ENCODE results near the gene BIRC7. TPM values are rescaled to one million over a fixed set of nuclear protein-coding genes. Genes with fewer than 3 reads are reported as not detected.

Gene BIRC7
- total RNA-seq, 4 donors from 2014 or later: 29.4 to 53.1 (median 42.2) TPM

DNA sequence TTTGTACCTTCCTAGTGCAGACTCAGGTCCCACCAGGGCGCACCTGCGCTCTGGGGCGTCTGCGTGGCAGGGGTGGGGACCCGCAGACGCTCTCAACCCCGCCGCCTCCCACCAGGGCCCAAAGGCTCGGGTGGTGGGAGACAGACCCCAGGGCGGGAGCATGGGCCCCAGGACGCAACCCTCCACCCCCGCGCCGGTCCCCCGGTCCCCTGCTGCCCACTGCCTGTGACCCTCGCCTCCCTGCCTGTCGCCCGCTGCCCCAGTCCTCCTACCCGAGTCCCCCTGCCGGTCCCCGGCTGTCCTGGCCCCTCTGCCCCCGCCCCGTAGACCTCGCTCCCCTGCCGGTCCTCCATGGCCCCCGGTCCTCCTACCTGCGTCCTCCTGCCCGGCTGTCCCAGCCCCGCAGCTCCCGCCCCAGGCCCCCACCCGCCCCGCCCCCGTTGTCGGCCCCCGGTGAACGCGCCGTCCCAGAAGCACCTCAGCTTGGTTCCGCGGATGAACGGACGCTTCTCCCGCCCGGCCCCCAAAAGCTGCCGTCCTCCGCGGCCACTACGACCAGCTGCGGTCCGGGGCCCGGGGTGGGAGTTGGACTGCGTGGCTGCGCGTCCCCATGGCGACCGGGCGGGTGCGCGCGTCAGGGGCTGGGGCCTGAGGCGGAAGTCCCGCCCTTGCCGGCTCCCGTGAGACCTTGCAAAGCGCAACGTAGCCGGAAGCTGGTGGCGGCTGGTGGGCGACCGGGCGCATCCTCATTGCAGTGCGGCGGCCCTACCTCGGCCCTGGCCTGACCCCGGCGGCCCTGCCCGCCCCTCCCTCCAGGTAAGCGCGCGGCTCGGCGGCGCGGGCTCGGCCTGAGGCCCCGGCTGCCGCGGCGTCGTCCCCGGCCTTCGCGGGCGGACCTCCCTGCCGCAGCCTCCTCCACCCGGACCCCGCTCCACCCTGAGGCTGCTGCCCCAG is 36.7 kb downstream of the BIRC7 start, which contains the start of gene ARFGAP1:
Gene ARFGAP1 (plus strand): TSS at position 709 of the 954 bp plus-strand sequence. CDS start 2,768 bp downstream, outside the sequence.
- peak; percentile 77 to 79 for DNase-seq (ENCODE audit: low spot score in 2 of 2)
- Histone ChIP-seq H3K4me3 (peak within 1 kb of the TSS; percentile 73 to 96 (median 86)), H3K4me1 (peaks cover 0 to 49% (median 21%) of the 10 kb centered on the region in 4 donors), H3K36me3 (peaks cover 0 to 21% (median 11%) of the 10 kb centered on the region in 3 donors), H3K27ac (peak within 1 kb of the TSS; percentile 10 to 86 (median 80)), H3K9me3 (no peaks in the 10 kb centered on the region), H3K27me3 (peaks cover 0 to 7% of the 10 kb centered on the region in 2 donors)
- WGBS, 2 donors: 1 to 10% methylated on average over 6 to 33 of the region's 97 CpGs
- peak in 1 of 2 donors; percentile 53 for TF ChIP-seq POLR2A (IDR thresholded peaks at IDR 0.05)
- TF ChIP-seq, protein P1, sequence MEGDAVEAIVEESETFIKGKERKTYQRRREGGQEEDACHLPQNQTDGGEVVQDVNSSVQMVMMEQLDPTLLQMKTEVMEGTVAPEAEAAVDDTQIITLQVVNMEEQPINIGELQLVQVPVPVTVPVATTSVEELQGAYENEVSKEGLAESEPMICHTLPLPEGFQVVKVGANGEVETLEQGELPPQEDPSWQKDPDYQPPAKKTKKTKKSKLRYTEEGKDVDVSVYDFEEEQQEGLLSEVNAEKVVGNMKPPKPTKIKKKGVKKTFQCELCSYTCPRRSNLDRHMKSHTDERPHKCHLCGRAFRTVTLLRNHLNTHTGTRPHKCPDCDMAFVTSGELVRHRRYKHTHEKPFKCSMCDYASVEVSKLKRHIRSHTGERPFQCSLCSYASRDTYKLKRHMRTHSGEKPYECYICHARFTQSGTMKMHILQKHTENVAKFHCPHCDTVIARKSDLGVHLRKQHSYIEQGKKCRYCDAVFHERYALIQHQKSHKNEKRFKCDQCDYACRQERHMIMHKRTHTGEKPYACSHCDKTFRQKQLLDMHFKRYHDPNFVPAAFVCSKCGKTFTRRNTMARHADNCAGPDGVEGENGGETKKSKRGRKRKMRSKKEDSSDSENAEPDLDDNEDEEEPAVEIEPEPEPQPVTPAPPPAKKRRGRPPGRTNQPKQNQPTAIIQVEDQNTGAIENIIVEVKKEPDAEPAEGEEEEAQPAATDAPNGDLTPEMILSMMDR (IDR thresholded peaks at IDR 0.05): no peak
- peak in 1 of 2 donors; percentile 78 for TF ChIP-seq EP300 (IDR thresholded peaks at IDR 0.05)

DNA sequence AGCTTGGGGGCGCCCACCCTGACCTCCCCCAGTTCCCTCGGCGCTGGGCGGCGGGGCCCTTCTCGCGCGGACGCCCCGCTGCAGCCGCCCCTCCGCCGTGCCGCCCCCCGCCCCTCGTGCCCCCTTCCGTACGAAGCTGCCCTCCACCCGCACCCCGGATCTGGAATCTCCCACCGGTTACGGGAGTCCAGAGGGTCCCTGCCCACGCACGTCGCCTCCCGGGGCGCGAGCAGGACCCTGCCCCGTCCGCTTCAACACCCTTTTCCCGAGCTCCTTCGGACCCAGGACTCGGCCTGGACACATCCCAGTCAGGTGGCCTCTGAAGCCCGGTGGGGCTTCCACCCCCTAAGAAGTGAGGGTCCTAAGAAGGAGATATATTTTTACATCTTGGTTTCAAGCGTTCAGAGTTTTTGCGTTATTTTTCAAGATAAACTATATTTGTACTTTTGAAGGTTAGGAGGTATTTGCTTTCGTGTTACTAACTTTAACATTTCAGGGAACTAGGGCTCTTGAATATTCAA is 37.4 kb downstream of the BIRC7 start:
- DNase-seq (ENCODE audit: low spot score in 2 of 2): no peak
- 0 to 1% methylated on average over 17 to 34 of the region's 37 CpGs for WGBS, 2 donors
- H3K4me1 ChIP-seq: peaks cover 0 to 49% (median 21%) of the 10 kb centered on the region in 4 donors
- H3K4me3 ChIP-seq: peak overlapping the region; percentile 73 to 96 (median 86)
- H3K9me3 ChIP-seq: no peaks in the 10 kb centered on the region
- H3K36me3 ChIP-seq: peaks cover 0 to 28% (median 11%) of the 10 kb centered on the region in 3 donors
- TF ChIP-seq POLR2A (IDR thresholded peaks at IDR 0.05): no peak
- no peak for TF ChIP-seq EP300 (IDR thresholded peaks at IDR 0.05)
- TF ChIP-seq, protein P1 (IDR thresholded peaks at IDR 0.05): no peak
- peak overlapping the region in 3 of 4 donors; percentile 73 to 86 (median 86) for H3K27ac ChIP-seq
- H3K27me3 ChIP-seq: no peaks in the 10 kb centered on the region

DNA sequence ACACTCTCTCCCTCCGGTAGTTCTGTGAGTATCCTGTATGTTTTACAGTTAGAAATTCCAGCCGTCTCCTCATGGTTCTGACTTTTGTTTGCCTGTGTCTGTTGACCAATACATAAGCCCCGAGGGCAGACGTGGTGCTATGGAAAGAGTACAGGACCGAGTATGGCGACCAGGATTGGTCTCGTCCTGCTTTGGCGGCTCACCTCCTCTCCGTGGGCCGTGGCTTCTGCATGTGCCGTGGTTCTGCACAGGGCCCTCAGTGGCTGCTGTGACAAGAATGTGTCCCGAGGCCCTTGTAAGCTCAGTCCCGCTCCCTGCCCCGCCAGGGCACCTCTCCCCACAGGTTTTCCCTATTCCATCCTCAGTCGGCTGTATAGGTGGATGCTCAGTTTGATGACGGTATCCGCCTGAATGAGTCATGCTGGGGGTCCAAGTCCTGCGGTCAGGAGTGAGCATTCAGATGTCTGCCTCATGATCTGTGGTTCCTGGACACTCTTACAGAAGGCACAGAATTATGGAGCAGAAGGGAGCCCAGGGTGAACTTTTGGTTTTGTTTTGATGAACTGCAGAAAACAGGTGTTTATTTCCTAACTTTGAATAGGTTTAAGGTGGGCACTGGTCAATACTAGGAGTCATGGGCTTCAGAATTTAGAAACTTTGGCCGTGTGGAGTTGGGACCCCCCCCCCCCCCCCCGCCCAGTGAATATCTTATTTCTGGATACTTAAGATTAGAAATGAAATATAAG is 38.1 kb downstream of the BIRC7 start:
- H3K4me1 ChIP-seq: peaks cover 0 to 43% (median 21%) of the 10 kb centered on the region in 4 donors
- H3K27ac ChIP-seq: peak overlapping the region in 1 of 4 donors; percentile 86
- no peaks in the 10 kb centered on the region for H3K9me3 ChIP-seq
- TF ChIP-seq, protein P1 (IDR thresholded peaks at IDR 0.05): no peak
- TF ChIP-seq POLR2A (IDR thresholded peaks at IDR 0.05) (no peak), EP300 (IDR thresholded peaks at IDR 0.05) (no peak)
- no peak for DNase-seq (ENCODE audit: low spot score in 2 of 2)
- H3K27me3 ChIP-seq: no peaks in the 10 kb centered on the region
- WGBS, 2 donors: 25 to 36% methylated on average over 19 to 20 of the region's 20 CpGs
- peak overlapping the region; percentile 73 to 96 (median 86) for H3K4me3 ChIP-seq
- H3K36me3 ChIP-seq: peaks cover 0 to 35% (median 11%) of the 10 kb centered on the region in 3 donors

DNA sequence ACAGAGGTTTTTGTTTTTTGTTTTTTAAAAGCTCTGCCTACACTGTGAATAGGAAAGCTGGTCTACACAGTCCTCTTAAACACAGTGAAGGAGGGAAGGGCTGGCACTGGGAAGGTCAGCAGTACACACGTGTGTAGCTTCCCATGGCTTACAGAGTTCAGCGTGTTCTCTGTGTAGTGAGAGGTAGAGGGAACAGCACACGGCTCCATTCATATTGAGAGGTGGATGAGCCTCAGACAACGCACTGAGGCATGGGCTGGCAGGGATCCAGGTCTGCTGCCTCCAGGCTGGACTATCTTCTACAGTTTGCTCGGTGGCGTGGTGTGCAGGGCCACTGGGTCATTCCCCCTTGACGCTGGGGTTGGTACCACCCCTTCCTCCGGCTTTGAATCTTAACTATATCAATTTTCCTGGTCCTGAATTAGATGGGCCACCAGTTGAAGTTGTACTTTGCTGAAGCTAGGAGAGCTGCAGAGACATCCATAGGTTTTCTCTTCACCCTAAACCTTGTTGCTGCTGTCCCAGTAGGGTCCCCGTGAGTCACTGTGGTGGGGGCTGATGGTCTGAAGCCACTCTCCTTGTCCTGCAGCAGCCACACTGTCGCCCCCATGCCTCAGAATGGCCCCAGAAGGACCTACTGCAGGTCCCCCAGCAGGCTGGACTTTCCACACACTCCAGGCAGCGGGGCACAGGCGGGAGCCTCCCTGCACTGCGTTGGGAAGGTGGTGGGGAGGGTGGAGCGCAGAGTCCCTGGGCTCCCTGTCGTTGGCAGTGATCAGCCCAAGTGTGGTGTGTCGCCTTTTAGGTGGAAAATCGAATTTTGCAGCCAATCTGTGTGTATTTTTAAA is 38.9 kb downstream of the BIRC7 start:
- H3K9me3 ChIP-seq: no peaks in the 10 kb centered on the region
- peaks cover 0 to 43% (median 11%) of the 10 kb centered on the region in 3 donors for H3K36me3 ChIP-seq
- TF ChIP-seq, protein P1 (IDR thresholded peaks at IDR 0.05): no peak
- TF ChIP-seq EP300 (IDR thresholded peaks at IDR 0.05) (no peak), POLR2A (IDR thresholded peaks at IDR 0.05) (no peak)
- H3K4me1 ChIP-seq: peaks cover 0 to 36% (median 21%) of the 10 kb centered on the region in 4 donors
- WGBS, 2 donors: 65% methylated on average over 17 of the region's 17 CpGs
- DNase-seq (ENCODE audit: low spot score in 2 of 2): no peak
- H3K4me3 ChIP-seq: peak overlapping the region in 1 of 4 donors; percentile 96
- H3K27ac ChIP-seq: no peak overlapping the region
- no peaks in the 10 kb centered on the region for H3K27me3 ChIP-seq

Data from tibial nerve (tissue), 4 donors.